K562 (cell line): Measurements from ENCODE around the gene ABCA8. TPM values are rescaled to one million over a fixed set of nuclear protein-coding genes. Genes with fewer than 3 reads are reported as not detected.

Experiments
- ATAC-seq: fragments of 200-7000 bp; cut with Tn5 transposase; 3 replicates; pipeline ENCODE4 v1.9.1; 2020; ENCODE audit warnings: moderate library complexity
- BruUV-seq: library from RNA; stranded (reverse); fragments of 400-500 nt; replicated peaks from 2 replicates; lab custom pipeline; 2021; lab: Mats Ljungman, UMichigan
- CTCF ChIA-PET: fragments of 300-600 bp; formaldehyde crosslinking; extraction: SDS; loops from one replicate; lab custom pipeline; 2021; ENCODE audit warnings: low intra/inter-chr PET ratio; lab: Yijun Ruan, JAX
- POLR2A ChIA-PET: fragments of 300-600, 350-650 bp; sonication (Branson Sonifier 250); formaldehyde crosslinking; extraction: SDS; loops from one replicate; lab custom pipeline; 2021; ENCODE audit warnings: antibody characterized with exemption, inconsistent platforms; lab: Yijun Ruan, JAX
- DNase-seq, 4 experiments: peaks; one replicate each; pipeline versions ENCODE4 v3.0.0 to v3.0.0-alpha.2; 2011 to 2018; ENCODE audit warnings: low spot score in 3 of 4, mixed read lengths in 3 of 4; ENCODE audit errors: extremely low read depth in 1 of 4
- FAIRE-seq: peaks from 2 replicates; lab custom pipeline; 2011; peaks lifted over from hg19 to GRCh38; lab: Jason Lieb, UNC
- H2AFZ ChIP-seq: 2 replicates; pipeline ENCODE4 v1.6.0; 2011; ENCODE audit warnings: low read depth, low read length, control low read depth, inconsistent platforms
- H3K27ac ChIP-seq: fragments of 200-600 bp; 3 replicates; pipeline ENCODE4 v1.8.0; 2011; ENCODE audit warnings: low read depth, mild to moderate bottlenecking, control low read depth, inconsistent platforms, low read length, moderate library complexity, mixed read lengths; ENCODE audit errors: extremely low read depth
- H3K27me3 ChIP-seq, 2 experiments: fragments of 300-600 bp in 1 of 2; 2 replicates in 1 of 2; 3 replicates in 1 of 2; pipeline versions ENCODE4 v1.6.0 to v1.8.0; 2011; ENCODE audit warnings: inconsistent platforms in 2 of 2, low read length in 2 of 2, mild to moderate bottlenecking in 1 of 2, mixed read lengths in 1 of 2, moderate library complexity in 1 of 2; ENCODE audit not compliant: control insufficient read depth in 2 of 2, insufficient read depth in 2 of 2
- H3K36me3 ChIP-seq: fragments of 300-600 bp; 3 replicates; pipeline ENCODE4 v1.8.0; 2011; ENCODE audit warnings: mild to moderate bottlenecking, low read length, inconsistent platforms; ENCODE audit not compliant: control insufficient read depth, insufficient read depth
- H3K4me1 ChIP-seq, 2 experiments: fragments of 200-600 bp in 1 of 2; replicated peaks in 1 of 2; 2 replicates in 1 of 2; 3 replicates in 1 of 2; pipeline versions ENCODE4 v1.5.1 to v1.8.0; 2011; ENCODE audit warnings: inconsistent platforms in 2 of 2, low read length in 2 of 2, mild to moderate bottlenecking in 1 of 2, mixed read lengths in 1 of 2, moderate library complexity in 1 of 2; ENCODE audit not compliant: control insufficient read depth in 2 of 2, insufficient read depth in 2 of 2
- H3K4me2 ChIP-seq: 2 replicates; pipeline ENCODE4 v1.6.1; 2011; ENCODE audit warnings: low read length, control low read depth, inconsistent platforms, mixed read lengths; ENCODE audit not compliant: insufficient read depth
- H3K4me3 ChIP-seq: fragments of 200-600 bp; sonication (generic), shearing (Covaris generic); 2 replicates; pipeline ENCODE4 v1.5.1; 2016; ENCODE audit warnings: control low read depth, inconsistent platforms
- H3K79me2 ChIP-seq: fragments of 200-600 bp; 3 replicates; pipeline ENCODE4 v1.8.0; 2011; ENCODE audit warnings: low read length, inconsistent platforms; ENCODE audit not compliant: control insufficient read depth, insufficient read depth
- H3K9ac ChIP-seq, 2 experiments: 2 replicates each; pipeline versions ENCODE4 v1.6.0 to v1.6.1; 2011; ENCODE audit warnings: low read depth in 2 of 2, low read length in 2 of 2, control low read depth in 1 of 2, inconsistent platforms in 1 of 2, mild to moderate bottlenecking in 1 of 2, mixed read lengths in 1 of 2; ENCODE audit not compliant: insufficient read depth in 1 of 2
- H3K9me1 ChIP-seq: one replicate; pipeline ENCODE4 v1.6.0; 2011; ENCODE audit warnings: inconsistent platforms, mild to moderate bottlenecking, low read length, moderate library complexity; ENCODE audit not compliant: control insufficient read depth, insufficient read depth
- H3K9me3 ChIP-seq: replicated peaks from 2 replicates; pipeline ENCODE4 v1.5.1; 2011; ENCODE audit warnings: low read depth, low read length, inconsistent platforms; ENCODE audit not compliant: control insufficient read depth, insufficient read depth
- H4K20me1 ChIP-seq: replicated peaks from 2 replicates; pipeline ENCODE4 v1.6.1; 2011; ENCODE audit warnings: low read length, inconsistent platforms, mixed read lengths; ENCODE audit not compliant: control insufficient read depth, insufficient read depth
- ASH1L ChIP-seq: fragments of 450-650 bp; IDR thresholded peaks from 2 replicates; pipeline ENCODE4 v1.6.1; 2018; ENCODE audit warnings: borderline replicate concordance, mild to moderate bottlenecking, low read depth; ENCODE audit not compliant: partially characterized antibody
- CREB1 ChIP-seq, 2 experiments: sonication (generic) in 1 of 2; formaldehyde crosslinking in 1 of 2; IDR thresholded peaks; 2 replicates each; pipeline versions ENCODE4 v1.6.1 to v1.8.0; 2012 to 2022; ENCODE audit warnings: inconsistent platforms in 1 of 2, mild to moderate bottlenecking in 1 of 2, missing genetic modification reagents in 1 of 2, moderate library complexity in 1 of 2
- ERF ChIP-seq: fragments of 450-650 bp; formaldehyde crosslinking; IDR thresholded peaks from 2 replicates; pipeline ENCODE4 v1.4.0; 2020; ENCODE audit warnings: mild to moderate bottlenecking, mixed read lengths
- FOXA1 ChIP-seq: fragments of 450-650 bp; IDR thresholded peaks from 2 replicates; pipeline ENCODE4 v1.6.1; 2016; ENCODE audit warnings: mild to moderate bottlenecking, borderline replicate concordance
- GMEB1 ChIP-seq: fragments of 250-450 bp; sonication (Bioruptor Pico); IDR thresholded peaks from 2 replicates; pipeline ENCODE4 v1.4.0; 2020; ENCODE audit warnings: mild to moderate bottlenecking
- GTF2B ChIP-seq: IDR thresholded peaks from 2 replicates; pipeline ENCODE4 v1.6.1; 2011; ENCODE audit not compliant: insufficient read length; ENCODE audit errors: extremely low read depth
- IRF1 ChIP-seq: sonication (generic); formaldehyde crosslinking; IDR thresholded peaks from 2 replicates; pipeline ENCODE4 v1.8.0; 2022; ENCODE audit warnings: missing genetic modification reagents, mild to moderate bottlenecking, borderline replicate concordance
- KLF16 ChIP-seq: IDR thresholded peaks from 2 replicates; pipeline ENCODE4 v1.6.1; 2016; ENCODE audit warnings: antibody characterized with exemption
- MYBL2 ChIP-seq, 2 experiments: fragments of 450-650 bp in 1 of 2; sonication (generic) in 1 of 2; formaldehyde crosslinking in 1 of 2; IDR thresholded peaks; 2 replicates each; pipeline versions ENCODE4 v1.6.1 to v1.8.1; 2017 to 2022; ENCODE audit warnings: borderline replicate concordance in 1 of 2, inconsistent platforms in 1 of 2, low read depth in 1 of 2, mild to moderate bottlenecking in 1 of 2, missing genetic modification reagents in 1 of 2, moderate library complexity in 1 of 2
- SRSF9 ChIP-seq: fragments of 200-400 bp; formaldehyde crosslinking; IDR thresholded peaks from 2 replicates; pipeline ENCODE4 v1.6.1; 2017; ENCODE audit warnings: low read depth, low read length, borderline replicate concordance
- TSC22D4 ChIP-seq: fragments of 450-650 bp; IDR thresholded peaks from 2 replicates; pipeline ENCODE4 v1.6.1; 2016; ENCODE audit warnings: missing genetic modification characterization, missing biosample characterization, control low read depth
- ZFX ChIP-seq: sonication (generic); formaldehyde crosslinking; IDR thresholded peaks from 2 replicates; pipeline ENCODE4 v1.8.0; 2022; ENCODE audit warnings: mild to moderate bottlenecking, missing genetic modification reagents, moderate library complexity
- ZNF224 ChIP-seq: sonication (generic); formaldehyde crosslinking; IDR thresholded peaks from 2 replicates; pipeline ENCODE4 v1.8.0; 2022; ENCODE audit warnings: mild to moderate bottlenecking, missing genetic modification reagents
- ZNF76 ChIP-seq: fragments of 250-450 bp; sonication (Bioruptor Pico); IDR thresholded peaks from 2 replicates; pipeline ENCODE4 v1.4.0; 2020; ENCODE audit warnings: mild to moderate bottlenecking, moderate library complexity, borderline replicate concordance
- WGBS: fragments of 100-300 bp; shearing (Covaris generic); methylation state at CpG from one replicate; pipeline ENCODE4 v1.1.6; 2016; ENCODE audit warnings: low coverage, mixed read lengths; ENCODE audit not compliant: insufficient coverage; ENCODE audit errors: missing lambda C conversion rate; 5-methylcytosine and 5-hydroxymethylcytosine counted together
- in situ Hi-C: fragments of 300-500 bp; cut with MboI; formaldehyde crosslinking; loops from 4 replicates; pipeline ENCODE4 v1.15.0; 2018; ENCODE audit warnings: inconsistent platforms, mixed read lengths
- intact Hi-C: fragments of 100-400 bp; cut with micrococcal nuclease; formaldehyde crosslinking; loops from 2 replicates; pipeline ENCODE4 v1.14.2; 2022
- polyA plus RNA-seq, 8 experiments: library from polyadenylated mRNA; depleted of rRNA in 4 of 8; stranded (reverse) in 5 of 8; unstranded in 3 of 8; fragments of >200 nt; fragmentation: Nextera tagmentation in 2 of 8; fragmentation: Illumina TruSeq in 1 of 8; extraction: Ambion mirVana in 2 of 8; extraction: Trizol in 1 of 8; gene quantifications; 2 replicates each; pipeline versions ENCODE4 v1.2.1 to v1.2.3, GENCODE V29; 2011 to 2014; ENCODE audit warnings: inconsistent platforms in 1 of 8, missing spikeins in 1 of 8
- total RNA-seq, 7 experiments: library from RNA; depleted of rRNA in 6 of 7; stranded (reverse); fragments of >200 nt in 6 of 7; fragmentation: Illumina TruSeq in 2 of 7; extraction: Trizol in 2 of 7; gene quantifications; 2 replicates each; pipeline versions ENCODE4 v1.2.1 to v1.2.3, GENCODE V29; 2011 to 2021; ENCODE audit warnings: low replicate concordance in 1 of 7

The ABCA8 gene
- total and polyA plus RNA-seq, 9 of the 15 experiments (the other 6 are each of a cell fraction or from before 2014, with no cell fraction given) = 1.8 to 13.2 (median 12.0) TPM

GRCh38 chr17:68927516-68927915, 27.7 kb downstream of the ABCA8 start:
- Histone ChIP-seq H3K9ac (no peak overlapping the region), H3K9me1 (no peaks in the 10 kb centered on the region), H3K4me3 (no peak overlapping the region), H3K4me2 (no peak overlapping the region), H3K27ac (no peak overlapping the region), H3K36me3 (no peaks in the 10 kb centered on the region; the same call in 2 of the 3 replicates), H2AFZ (no peak overlapping the region), H3K9me3 (no peaks in the 10 kb centered on the region), H3K4me1 (no peaks in the 10 kb centered on the region), H4K20me1 (no peaks in the 10 kb centered on the region), H3K27me3 (no peaks in the 10 kb centered on the region), H3K79me2 (no peaks in the 10 kb centered on the region)
- in situ Hi-C loops (no loop called here), intact Hi-C loops (no loop called here)
- BruUV-seq = no TSS peak
- ChIA-PET CTCF (no interaction called here), POLR2A (no interaction called here)
- TF ChIP-seq GTF2B (no peak), ZNF76 (no peak), ZFX (no peak), IRF1 (no peak), SRSF9 (no peak), ERF (CRISPR knock-in tag) (no peak), FOXA1 (no peak), GMEB1 (CRISPR knock-in tag) (no peak), MYBL2 (IDR thresholded peaks at IDR 0.05; ENCODE audit: low read depth) (no peak), MYBL2 (CRISPR knock-in tag; IDR thresholded peaks at IDR 0.05; ENCODE audit: borderline replicate concordance) (no peak), CREB1 (IDR thresholded peaks at IDR 0.05) (no peak), CREB1 (CRISPR knock-in tag; IDR thresholded peaks at IDR 0.05) (no peak), ASH1L (no peak), KLF16 (no peak), ZNF224 (CRISPR knock-in tag) (no peak), TSC22D4 (tag) (no peak)
- FAIRE-seq (no peak), ATAC-seq (no peak), DNase-seq (no peak)
- WGBS = 66% methylated on average over 4 of the region's 4 CpGs
